Posterior vena cava (tissue), 2 donors: Measurements from ENCODE around the gene ZDHHC14. TPM values are rescaled to one million over a fixed set of nuclear protein-coding genes. Genes with fewer than 3 reads are reported as not detected.

ENCODE experiments used
- DNase-seq: peaks from one replicate; pipeline ENCODE4 v3.0.0-alpha.2; 2020; ENCODE audit warnings: low spot score
- intact Hi-C, 2 donors: fragments of 100-400 bp; cut with DNase I; formaldehyde crosslinking; loops; one replicate each; pipeline versions ENCODE4 v1.14.1 to v1.14.2; 2022 to 2023
- total RNA-seq, 2 donors: library from RNA; stranded (reverse); fragmentation: NEBNext Ultra II Directional; extraction: Animal tissue kit (Norgen Biotek cat#: 25700); gene quantifications; one replicate each; pipeline ENCODE4 v1.2.1, GENCODE V29; 2021
- donor health status: DM: yes; HTN: yes; CAD: no.
- donor health status: DM: yes; HTN: yes; CAD: no.

ZDHHC14 gene
- total RNA-seq, 2 donors from 2014 or later = 12.2 to 14.8 TPM

DNA sequence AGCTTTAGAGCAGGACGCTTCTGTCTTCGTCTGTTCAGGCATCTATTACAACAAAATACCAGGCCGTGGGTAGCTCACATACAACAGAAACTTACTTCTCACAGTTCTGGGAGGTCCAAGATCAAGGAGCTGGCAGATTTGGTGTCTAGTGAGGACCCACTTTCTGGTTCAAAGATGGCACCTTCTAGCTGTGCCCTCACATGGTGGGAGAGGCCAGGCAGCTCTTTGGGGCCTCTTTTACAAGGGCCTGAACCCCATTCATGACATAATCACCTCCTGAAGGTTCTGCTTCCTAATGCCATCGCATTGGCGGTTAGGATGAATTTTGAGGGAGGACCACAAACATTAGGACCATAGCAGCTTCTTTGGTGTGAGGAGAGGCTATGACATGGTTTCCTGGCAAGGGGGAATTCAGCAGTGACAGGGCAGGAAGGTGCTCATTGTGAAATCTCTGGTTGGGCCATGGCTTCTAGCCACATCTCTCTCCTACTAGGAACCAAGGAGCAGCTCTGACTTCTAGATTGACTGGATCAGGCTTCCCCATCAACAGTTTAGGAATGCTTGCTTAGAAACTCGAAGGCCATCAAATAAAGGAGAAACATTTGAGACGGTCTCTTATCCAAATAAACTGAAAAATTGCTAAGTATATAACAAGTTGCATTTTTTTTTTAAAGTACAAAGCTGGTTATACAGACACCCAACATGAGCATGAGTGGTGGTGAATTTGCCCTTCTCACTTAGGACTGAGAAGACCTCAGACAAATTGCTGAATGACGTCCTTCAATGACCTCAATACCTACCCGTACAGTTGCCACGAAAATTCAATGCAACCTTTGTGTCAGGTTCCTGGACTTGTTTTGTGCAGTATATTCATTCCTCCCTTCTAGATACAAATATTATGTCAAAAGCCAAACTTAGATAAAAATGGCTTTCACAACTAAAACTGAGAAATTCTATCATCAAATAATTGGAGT is 140.7 kb downstream of the ZDHHC14 start:
- intact Hi-C loops = no loop called here

DNA sequence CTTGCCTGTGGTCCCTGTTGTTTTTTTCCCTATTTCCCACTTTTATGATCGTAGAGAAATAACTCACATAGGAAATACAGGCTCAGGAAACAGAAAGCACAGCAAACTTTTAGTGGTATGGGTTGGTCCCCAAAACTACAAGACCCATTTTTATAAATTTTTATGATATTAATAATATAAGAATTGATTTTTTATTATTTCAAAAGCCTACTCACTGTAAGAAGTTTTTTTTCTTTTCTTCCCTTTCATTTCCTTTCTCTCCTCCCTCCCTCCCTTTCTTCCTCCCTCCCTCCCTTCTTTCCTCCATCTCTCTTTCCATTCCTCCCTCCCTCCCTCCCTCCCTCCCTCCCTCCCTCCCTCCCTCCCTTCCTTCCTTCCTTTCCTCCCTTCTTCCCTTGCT is 141.5 kb downstream of the ZDHHC14 start:
- DNase-seq = no peak
- intact Hi-C loops = no loop called here

More for the DNA sequence above, 140.7 kb downstream of the ZDHHC14 start:
- DNase-seq = no peak

DNA sequence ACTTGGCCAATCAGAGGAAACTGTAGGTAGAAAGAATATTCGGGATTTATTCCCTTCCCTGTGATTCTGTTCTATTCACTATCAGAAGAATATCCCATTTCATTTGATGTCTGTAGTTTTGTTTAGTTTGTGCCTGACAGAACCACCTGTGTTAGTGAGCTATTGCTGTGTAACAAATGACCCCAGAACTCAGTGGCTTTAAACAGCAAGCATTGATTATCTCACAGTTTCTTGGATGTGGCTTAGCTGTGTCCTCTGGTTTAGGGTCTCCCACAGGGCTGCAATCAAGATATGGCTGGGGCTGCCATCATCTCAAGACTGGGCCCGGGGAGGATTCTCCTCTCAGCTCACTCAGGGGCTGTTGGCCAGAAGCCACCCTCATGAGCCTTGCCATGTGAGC is 143.7 kb downstream of the ZDHHC14 start:
- no peak for DNase-seq
- intact Hi-C loops = no loop called here

DNA sequence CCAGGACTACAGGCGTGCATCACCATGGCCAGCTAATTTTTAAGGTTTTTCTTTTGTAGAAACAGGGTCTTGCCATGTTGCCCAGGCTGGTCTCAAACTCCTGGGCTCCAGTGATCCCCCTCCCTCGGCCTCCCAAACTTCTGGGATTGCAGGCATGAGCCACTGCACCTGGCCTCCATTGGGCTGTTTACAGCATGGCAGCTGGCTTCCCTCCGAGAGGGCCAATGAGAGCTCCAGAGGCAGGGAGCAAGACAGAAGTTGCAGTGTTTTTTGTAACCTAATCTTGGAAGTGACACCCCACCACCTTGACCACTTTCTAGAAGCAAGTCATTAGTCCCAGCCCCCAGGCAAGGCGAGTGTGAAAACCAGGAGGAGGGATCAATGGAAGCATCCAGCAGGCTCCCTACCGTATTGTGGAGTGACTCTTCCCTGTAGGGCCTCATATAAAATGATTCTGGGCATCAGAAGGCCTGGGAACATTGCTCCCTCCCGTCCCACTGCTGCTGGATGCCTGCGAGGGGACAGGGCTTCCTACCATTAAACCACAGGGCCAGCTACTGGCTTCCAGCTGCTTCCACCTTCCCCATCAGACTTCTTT is 144.4 kb downstream of the ZDHHC14 start:
- DNase-seq = no peak
- intact Hi-C loops = no loop called here

DNA sequence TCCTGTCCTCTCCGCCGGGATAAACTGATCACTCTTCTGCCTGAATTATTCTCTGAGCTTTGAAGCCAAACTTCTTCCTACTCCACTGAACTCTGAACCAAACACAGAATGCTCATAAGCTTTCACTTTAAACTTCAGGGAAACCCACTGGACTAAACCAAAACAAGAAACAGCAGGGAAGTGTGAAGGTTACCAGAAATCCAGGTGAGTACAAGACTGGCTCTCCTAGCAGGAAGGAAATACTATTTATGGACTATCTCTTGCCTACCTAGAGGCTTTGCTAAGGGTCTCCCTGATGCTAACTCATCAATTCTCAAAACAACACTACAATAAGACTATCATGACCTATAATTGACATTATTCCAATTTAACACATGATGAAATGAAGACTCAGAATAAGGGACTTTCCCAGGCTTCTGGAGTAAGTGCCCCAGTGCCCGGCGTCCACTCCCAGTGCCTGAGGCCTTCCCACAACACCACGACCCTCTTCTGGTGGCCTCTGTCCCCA is 145.0 kb downstream of the ZDHHC14 start:
- no peak for DNase-seq
- intact Hi-C loops = no loop called here

DNA sequence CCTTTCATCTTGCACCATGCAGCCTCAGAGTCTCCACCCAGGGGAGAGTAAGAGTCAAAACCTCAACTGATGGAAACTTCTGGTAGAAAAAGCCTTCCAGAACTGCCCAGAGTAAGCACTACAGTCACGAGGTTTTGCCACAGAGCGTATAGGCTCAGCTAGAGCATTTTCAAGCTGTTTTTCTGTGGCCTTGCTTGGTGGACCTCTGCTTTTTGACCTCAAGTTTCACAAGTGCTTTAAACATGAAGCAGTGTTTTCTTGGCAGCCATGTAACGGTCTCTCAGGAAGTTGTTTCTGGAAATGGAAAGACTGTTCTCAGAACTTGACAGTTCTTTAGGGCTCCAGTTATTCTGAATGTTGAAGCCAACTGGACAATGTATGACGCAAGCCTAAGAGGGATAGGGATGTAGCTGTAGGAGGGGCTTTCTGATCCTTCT is 146.5 kb downstream of the ZDHHC14 start:
- intact Hi-C loops = no loop called here
- DNase-seq = no peak

DNA sequence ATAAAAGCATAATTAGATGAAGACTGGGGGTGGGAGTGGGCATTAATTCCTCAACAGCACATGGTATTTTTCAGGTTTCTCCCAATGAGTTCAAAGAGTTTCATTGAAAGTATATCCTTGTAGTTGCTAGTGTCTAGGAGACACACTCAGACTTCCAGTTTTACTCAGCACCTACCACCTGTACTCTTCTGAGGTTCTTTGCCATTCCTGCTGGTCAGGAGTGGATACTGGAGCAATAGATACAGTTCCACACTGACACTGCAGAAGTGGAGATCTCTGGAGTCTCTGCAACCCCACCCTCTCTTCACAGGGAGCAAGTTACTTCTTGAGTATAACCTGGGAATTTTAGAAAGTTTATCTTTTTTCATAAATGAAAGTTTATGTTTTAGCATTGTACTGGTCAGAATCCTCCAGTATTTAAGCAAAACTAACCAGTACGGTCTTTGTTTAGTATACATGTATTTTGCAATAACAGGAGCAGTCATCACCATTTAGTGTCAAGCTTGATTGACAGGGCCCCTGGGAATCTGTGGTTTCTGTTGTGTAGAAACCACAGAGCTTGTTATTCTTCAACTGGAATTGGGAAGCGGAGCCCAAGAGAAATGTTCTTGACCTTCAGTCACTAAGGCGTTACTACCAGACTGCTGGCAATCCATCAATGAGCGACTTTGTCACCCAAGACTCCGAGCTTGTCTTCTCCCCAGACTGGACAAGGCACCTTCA is 148.1 kb downstream of the ZDHHC14 start:
- intact Hi-C loops = no loop called here
- no peak for DNase-seq

DNA sequence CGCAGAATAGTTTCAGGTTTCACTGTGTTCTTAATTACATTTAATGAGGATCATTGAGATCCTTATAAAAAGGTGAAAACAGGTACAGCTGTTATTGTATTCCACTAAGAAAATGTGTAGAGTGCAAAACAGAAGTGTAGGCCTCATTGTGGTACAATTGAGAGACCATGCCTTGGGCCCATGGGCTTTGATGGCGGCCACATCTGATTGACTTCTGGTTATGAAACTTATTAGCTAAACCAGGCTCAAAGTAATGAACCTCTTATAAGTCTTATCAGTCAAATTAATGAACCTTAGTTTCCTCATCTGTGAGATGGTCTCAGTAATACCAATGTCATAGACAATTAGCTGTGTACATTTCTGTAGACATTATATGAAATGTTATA is 148.7 kb downstream of the ZDHHC14 start:
- intact Hi-C loops = no loop called here
- DNase-seq = no peak

DNA sequence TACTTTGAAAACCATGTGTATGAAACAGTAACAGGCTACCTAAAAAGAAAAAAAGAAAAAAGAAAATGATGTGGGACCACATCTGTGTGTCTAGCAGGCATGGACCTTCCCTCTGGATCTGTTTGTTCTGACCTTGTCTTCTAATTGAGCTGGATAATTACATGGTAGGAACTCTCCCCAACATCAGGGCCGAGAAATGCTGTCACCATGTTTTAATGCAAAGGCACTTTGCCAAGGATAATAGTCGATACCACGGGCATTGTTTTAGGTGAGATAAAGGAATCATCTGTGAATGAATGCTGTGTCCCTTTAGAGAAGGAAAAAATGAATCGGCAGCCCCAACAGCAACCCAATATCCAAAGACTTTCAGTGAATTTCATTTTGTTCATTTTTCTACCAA is 149.1 kb downstream of the ZDHHC14 start:
- DNase-seq = no peak
- intact Hi-C loops = no loop called here

DNA sequence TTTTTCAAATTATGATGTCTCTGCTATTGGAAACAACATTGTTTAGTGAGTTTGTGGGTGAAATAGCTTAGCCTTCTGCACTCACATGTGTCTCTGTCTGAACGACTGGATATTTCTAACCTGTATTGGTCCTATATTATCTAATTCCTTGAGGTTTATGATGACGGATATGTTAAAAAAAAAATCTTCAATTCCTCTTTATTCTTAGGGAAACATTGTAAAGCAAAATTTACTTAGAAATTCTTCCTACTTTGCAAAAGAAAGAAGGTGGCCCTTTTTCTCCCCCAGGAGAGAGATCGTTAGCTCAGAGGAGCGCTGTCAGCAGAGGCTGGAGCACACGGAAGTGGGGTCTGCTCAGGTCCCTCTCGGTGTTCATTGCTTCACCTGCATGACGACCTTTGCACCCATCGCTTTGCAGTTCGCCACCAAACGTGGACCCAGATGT is 149.8 kb downstream of the ZDHHC14 start:
- intact Hi-C loops = no loop called here
- DNase-seq = no peak

DNA sequence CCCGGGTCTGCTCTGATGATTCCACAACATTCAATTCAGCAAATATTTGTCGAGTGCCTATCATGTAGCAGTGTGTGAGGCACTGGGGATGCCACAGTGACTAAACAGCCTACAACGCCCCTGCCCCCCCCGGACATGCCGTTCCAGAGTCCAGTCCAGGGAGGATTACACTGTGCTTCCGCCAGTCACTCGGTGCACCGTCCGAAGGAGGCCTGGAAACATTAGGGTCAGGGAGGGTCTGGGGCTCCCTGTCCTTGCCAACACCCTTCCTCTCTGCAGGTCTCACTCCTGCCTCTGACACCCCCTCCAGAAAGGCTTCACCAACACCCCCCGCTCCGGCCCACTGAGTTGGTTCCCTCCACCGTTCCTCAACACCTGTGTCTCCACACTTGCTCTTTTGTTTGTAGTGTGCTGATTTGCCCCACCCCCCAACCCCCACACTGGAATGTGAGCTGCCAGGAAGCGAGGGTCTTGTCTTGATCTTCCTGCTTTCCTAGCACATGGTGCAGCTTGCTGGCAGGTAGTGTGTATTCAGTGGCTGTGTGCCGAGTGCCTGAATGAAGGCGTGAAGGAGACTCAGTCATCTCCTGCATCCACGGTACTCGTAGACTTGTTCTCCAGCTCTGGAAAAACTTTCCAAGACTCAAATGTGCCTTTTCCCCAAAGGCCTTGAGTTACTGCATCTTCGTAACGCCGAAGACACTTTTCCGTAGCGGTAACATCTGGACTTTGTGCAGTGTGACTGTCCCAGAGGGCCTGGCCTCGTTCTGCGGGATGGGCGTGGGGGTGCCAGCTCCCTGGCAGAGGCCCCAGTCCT is 150.4 kb downstream of the ZDHHC14 start:
- DNase-seq = no peak
- intact Hi-C loops = no loop called here

DNA sequence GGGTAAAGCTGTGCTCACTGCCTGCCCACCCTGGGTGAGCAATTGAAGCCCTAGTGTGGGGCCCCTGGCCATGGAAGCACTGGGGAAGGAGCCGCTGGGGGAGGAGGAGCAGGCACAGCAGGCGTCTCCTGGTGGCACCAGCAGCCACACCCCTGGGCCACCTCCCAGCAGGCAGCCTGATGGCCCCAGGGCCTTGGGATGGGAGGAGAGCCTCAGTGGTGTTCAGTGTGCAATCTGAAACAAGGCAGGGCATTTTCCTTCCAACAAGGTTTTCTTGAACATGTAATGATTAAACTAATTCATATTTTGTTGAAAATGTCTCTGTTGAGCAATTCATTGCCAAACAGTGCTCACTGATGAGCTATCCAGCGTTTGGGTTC is 151.0 kb downstream of the ZDHHC14 start:
- no peak for DNase-seq
- intact Hi-C loops = no loop called here

DNA sequence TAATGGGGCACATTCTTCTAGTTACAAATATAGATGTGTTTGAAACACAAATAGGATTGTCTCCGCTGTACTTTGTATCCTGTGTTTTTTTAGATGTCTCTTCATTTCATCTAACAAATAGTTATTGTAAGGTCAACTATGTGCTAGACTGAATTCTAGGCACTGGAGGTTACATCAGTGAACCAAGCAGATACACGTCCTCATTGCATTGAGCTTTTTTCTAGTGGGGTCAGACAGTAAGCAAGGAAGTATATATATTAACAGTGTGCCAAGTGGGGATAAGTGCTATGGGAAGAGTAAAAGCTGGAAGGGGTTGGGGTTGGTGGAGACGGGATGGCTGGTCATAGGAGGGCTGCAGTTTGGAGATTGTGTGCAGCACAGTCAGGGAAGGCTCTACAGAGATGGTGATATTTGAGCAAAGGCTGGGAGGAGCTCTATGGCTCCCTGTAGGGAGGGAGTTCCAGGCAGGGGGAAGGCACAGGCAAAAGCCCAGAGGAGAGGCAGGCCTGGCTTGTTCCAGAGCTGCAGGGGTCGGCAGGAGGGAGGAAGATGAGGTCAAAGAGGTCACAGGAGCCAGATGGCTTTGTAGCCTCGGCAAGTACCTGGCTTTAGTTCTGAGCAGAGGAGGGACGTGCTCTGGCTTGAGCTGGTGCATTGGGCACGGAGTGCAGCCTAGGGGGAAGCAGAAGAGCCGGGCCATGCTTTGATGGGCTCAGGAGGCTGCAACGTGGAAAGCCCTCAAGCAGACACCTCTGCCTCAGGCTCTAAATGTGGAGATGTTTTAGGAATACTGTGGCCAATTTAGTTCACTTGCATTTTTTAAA is 152.3 kb downstream of the ZDHHC14 start:
- intact Hi-C loops = no loop called here

DNA sequence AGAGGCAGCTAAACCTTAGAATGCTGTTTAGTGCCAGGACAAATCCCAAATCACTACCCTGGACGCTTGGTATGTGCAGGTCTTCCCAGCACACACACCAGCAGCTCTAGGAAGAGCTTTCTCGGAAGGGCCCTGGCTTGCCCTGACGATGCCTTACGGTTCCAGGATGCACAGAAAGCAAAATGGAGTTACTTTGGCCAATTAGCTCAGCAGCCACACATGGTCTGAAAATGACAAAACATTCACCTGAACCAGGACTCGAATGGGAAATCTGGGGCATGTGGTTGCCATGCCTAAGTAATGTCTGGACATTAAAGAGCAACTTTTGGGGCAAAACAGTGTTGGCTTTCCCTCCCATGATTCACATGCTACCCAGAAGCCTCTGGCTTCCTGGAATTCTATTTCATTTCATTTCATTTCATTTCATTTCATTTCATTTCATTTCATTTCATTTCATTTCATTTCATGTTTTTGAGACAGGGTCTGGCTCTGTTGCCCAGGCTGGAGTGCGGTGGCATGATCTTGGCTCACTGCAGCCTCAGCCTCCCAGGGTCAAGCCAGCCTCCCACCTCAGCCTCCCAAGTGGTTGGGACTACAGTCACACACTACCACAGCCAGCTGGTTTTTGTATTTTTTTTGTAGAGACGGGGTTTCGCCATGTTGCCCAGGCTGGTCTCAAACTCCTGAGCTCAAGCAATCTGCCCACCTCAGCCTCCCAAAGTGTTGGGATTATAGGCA is 153.3 kb downstream of the ZDHHC14 start:
- DNase-seq = no peak
- intact Hi-C loops = no loop called here

More for the DNA sequence above, 152.3 kb downstream of the ZDHHC14 start:
- no peak for DNase-seq

DNA sequence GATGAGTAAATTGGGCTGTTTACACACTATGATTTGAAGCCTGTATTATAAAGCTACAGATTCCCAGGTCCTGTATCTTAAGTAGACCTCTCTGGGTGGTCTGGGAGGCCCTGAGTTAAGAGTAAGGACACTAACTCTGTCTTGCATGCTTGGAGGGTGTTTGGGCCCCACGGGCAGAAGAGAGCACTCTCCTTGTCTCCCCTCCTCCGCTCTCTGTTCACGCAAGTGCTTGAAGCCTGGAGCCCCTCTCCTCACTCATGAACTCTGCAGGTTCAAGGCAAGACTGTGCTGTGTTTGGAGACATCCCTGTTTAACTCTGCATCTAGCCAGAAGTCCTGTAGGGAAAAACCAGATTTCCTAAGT is 154.0 kb downstream of the ZDHHC14 start:
- no peak for DNase-seq
- intact Hi-C loops = no loop called here

DNA sequence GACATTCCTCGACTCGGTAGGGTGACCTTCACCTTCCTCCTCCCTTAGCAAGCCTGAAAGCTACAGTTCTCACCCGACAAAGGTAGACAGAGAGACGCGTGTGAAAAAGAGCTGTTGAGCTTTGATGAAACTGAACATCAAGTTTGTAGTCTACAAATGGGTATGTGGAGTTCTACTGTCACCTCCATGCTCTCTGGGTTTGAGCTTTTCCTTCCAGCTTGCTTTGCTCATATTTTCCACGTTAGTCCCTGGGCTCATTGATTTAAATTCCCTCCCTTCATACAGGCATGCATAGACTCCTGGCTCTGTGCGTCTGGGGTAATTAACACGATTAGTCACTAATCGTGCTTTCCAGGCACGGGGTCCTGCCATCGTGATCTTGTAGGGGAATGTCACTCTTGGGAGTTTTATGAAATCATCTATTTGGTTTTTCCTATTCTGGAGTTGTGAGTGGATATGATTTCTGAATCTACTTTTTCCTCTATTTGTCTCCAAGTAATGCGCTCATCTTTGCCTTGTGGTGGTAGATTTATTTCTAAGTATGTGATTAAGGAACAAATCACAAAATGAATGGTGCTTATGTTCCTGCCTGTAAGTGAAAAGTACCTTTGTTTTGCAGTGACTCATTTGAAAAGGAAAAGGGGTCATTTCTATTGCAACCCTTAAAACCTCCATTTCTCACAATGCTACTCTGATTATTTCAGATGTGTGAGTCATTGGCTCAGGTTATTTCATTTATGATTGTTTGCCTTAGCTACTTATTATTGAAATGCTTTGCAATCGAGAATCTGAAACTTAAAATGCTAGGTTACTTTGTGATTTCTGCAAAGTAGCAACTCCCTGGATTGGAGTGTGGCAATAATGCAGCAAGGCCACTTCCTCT is 154.6 kb downstream of the ZDHHC14 start:
- intact Hi-C loops = no loop called here
- no peak for DNase-seq

DNA sequence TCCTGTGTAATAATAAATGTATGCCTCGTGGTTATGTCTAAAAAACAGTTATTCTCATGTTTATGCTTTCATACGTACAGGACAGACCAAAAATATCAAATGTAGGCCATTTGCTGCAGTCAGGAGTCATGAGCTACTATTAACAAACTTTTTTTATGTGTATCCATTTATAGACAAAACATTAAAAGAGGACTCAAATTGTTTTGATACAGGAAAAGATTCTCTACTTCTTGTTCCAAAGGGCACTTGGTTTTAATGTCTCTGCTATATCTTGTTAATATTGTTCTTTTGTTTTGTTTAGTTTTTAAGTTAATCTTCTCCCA is 155.2 kb downstream of the ZDHHC14 start:
- no peak for DNase-seq
- intact Hi-C loops = no loop called here
